H9 (cell line): ENCODE measurements around the gene GSTM3. TPM values are rescaled to one million over a fixed set of nuclear protein-coding genes. Genes with fewer than 3 reads are reported as not detected.

Experiments used
- DNase-seq: peaks from one replicate; pipeline ENCODE4 v3.0.0-alpha.2; 2017
- H2AFZ ChIP-seq: one replicate; pipeline ENCODE4 v1.6.1; 2013; ENCODE audit warnings: mild to moderate bottlenecking, low read length, control low read depth, moderate library complexity
- H2AK5ac ChIP-seq: 2 replicates; pipeline ENCODE4 v1.6.1; 2013; ENCODE audit warnings: low read length, control low read depth, mixed read lengths; ENCODE audit not compliant: insufficient read length
- H2BK120ac ChIP-seq: one replicate; pipeline ENCODE4 v1.6.1; 2013; ENCODE audit warnings: low read depth, mild to moderate bottlenecking, low read length, control low read depth, inconsistent platforms; ENCODE audit not compliant: poor library complexity, severe bottlenecking
- H2BK12ac ChIP-seq: 2 replicates; pipeline ENCODE4 v1.6.1; 2013; ENCODE audit warnings: low read length, control low read depth, mixed read lengths, low read depth; ENCODE audit not compliant: insufficient read length
- H2BK15ac ChIP-seq: 2 replicates; pipeline ENCODE4 v1.6.1; 2013; ENCODE audit warnings: low read depth, low read length, control low read depth
- H2BK20ac ChIP-seq: one replicate; pipeline ENCODE4 v1.6.1; 2013; ENCODE audit warnings: low read depth, mild to moderate bottlenecking, low read length, control low read depth, inconsistent platforms; ENCODE audit not compliant: poor library complexity, severe bottlenecking
- H2BK5ac ChIP-seq: 2 replicates; pipeline ENCODE4 v1.6.1; 2013; ENCODE audit warnings: low read length, control low read depth, mixed read lengths; ENCODE audit not compliant: insufficient read length
- H3K14ac ChIP-seq: 2 replicates; pipeline ENCODE4 v1.6.1; 2013; ENCODE audit warnings: low read length, control low read depth; ENCODE audit not compliant: insufficient read depth
- H3K18ac ChIP-seq: 2 replicates; pipeline ENCODE4 v1.6.1; 2013; ENCODE audit warnings: low read depth, mild to moderate bottlenecking, mixed read lengths, low read length, control low read depth; ENCODE audit not compliant: insufficient read length
- H3K23ac ChIP-seq: 2 replicates; pipeline ENCODE4 v1.6.1; 2013; ENCODE audit warnings: low read length, control low read depth, mixed read lengths, low read depth; ENCODE audit not compliant: insufficient read length
- H3K23me2 ChIP-seq: 2 replicates; pipeline ENCODE4 v1.6.1; 2013; ENCODE audit warnings: low read depth, mild to moderate bottlenecking, mixed read lengths, low read length, control low read depth; ENCODE audit not compliant: insufficient read length, poor library complexity, severe bottlenecking
- H3K27ac ChIP-seq: 2 replicates; pipeline ENCODE4 v1.5.1; 2013; ENCODE audit warnings: low read length, control low read depth, mixed read lengths, low read depth; ENCODE audit not compliant: insufficient read length
- H3K27me3 ChIP-seq: 2 replicates; pipeline ENCODE4 v1.6.1; 2013; ENCODE audit warnings: low read length, control low read depth, inconsistent platforms; ENCODE audit not compliant: insufficient read depth
- H3K4ac ChIP-seq: 2 replicates; pipeline ENCODE4 v1.6.1; 2013; ENCODE audit warnings: low read depth, mild to moderate bottlenecking, control low read depth, inconsistent platforms, low read length, moderate library complexity
- H3K4me1 ChIP-seq: 2 replicates; pipeline ENCODE4 v1.6.1; 2013; ENCODE audit warnings: low read length, control low read depth, inconsistent platforms; ENCODE audit not compliant: insufficient read depth
- H3K4me2 ChIP-seq: 2 replicates; pipeline ENCODE4 v1.6.1; 2013; ENCODE audit warnings: low read length, control low read depth, mixed read lengths; ENCODE audit not compliant: insufficient read length, insufficient read depth
- H3K56ac ChIP-seq: 2 replicates; pipeline ENCODE4 v1.6.1; 2013; ENCODE audit warnings: low read depth, mild to moderate bottlenecking, mixed read lengths, low read length, control low read depth; ENCODE audit not compliant: insufficient read length
- H3K79me1 ChIP-seq: 2 replicates; pipeline ENCODE4 v1.6.1; 2013; ENCODE audit warnings: low read depth, mild to moderate bottlenecking, moderate library complexity, low read length, control low read depth, inconsistent platforms; ENCODE audit not compliant: insufficient read depth, poor library complexity, severe bottlenecking
- H3K79me2 ChIP-seq: 2 replicates; pipeline ENCODE4 v1.6.1; 2013; ENCODE audit warnings: low read length, control low read depth, inconsistent platforms; ENCODE audit not compliant: insufficient read depth
- H3K9ac ChIP-seq: 2 replicates; pipeline ENCODE4 v1.6.1; 2013; ENCODE audit warnings: low read length, control low read depth, mixed read lengths; ENCODE audit not compliant: insufficient read length; ENCODE audit errors: extremely low read depth
- H3K9me3 ChIP-seq: one replicate; pipeline ENCODE4 v1.6.1; 2013; ENCODE audit warnings: low read depth, low read length, inconsistent platforms; ENCODE audit not compliant: control insufficient read depth
- H3T11ph ChIP-seq: one replicate; pipeline ENCODE4 v1.6.1; 2013; ENCODE audit warnings: mild to moderate bottlenecking, low read length, control low read depth, inconsistent platforms
- H4K20me1 ChIP-seq: one replicate; pipeline ENCODE4 v1.6.1; 2013; ENCODE audit not compliant: control insufficient read depth, insufficient read length, insufficient read depth
- H4K5ac ChIP-seq: 2 replicates; pipeline ENCODE4 v1.6.1; 2013; ENCODE audit warnings: low read depth, mild to moderate bottlenecking, mixed read lengths, low read length, control low read depth; ENCODE audit not compliant: insufficient read length
- H4K8ac ChIP-seq: replicated peaks from 2 replicates; pipeline ENCODE4 v1.6.1; 2013; ENCODE audit warnings: low read length, control low read depth, mixed read lengths, low read depth; ENCODE audit not compliant: insufficient read length
- H4K91ac ChIP-seq: 2 replicates; pipeline ENCODE4 v1.6.1; 2013; ENCODE audit warnings: low read depth, mild to moderate bottlenecking, moderate library complexity, mixed read lengths, low read length, control low read depth; ENCODE audit not compliant: insufficient read length
- H3K27ac Mint-ChIP-seq, 3 experiments: 2 replicates in 2 of 3; 3 replicates in 1 of 3; pipeline ENCODE4 v1.8.0; 2020 to 2021; ENCODE audit warnings: mixed read lengths in 3 of 3, mild to moderate bottlenecking in 1 of 3, moderate library complexity in 1 of 3
- H3K27me3 Mint-ChIP-seq: 2 replicates; pipeline ENCODE4 v1.8.0; 2021; ENCODE audit warnings: low read depth, mild to moderate bottlenecking, moderate library complexity, mixed read lengths
- H3K36me3 Mint-ChIP-seq, 3 experiments: 2 replicates in 2 of 3; 3 replicates in 1 of 3; pipeline ENCODE4 v1.8.0; 2020 to 2021; ENCODE audit warnings: low read depth in 3 of 3, mixed read lengths in 3 of 3; ENCODE audit not compliant: insufficient read depth in 1 of 3
- H3K4me1 Mint-ChIP-seq, 2 experiments: 2 replicates each; pipeline ENCODE4 v1.8.0; 2020; ENCODE audit warnings: mixed read lengths in 2 of 2
- H3K4me3 Mint-ChIP-seq, 2 experiments: 2 replicates in 1 of 2; 3 replicates in 1 of 2; pipeline ENCODE4 v1.8.0; 2020 to 2021; ENCODE audit warnings: mild to moderate bottlenecking in 2 of 2, mixed read lengths in 2 of 2, moderate library complexity in 1 of 2
- H3K9me3 Mint-ChIP-seq, 2 experiments: 2 replicates in 1 of 2; 3 replicates in 1 of 2; pipeline ENCODE4 v1.8.0; 2020; ENCODE audit warnings: mild to moderate bottlenecking in 2 of 2, mixed read lengths in 2 of 2, moderate library complexity in 1 of 2
- WGBS: extraction: QIAGEN DNeasy Blood & Tissue Kit; methylation state at CpG from one replicate; pipeline ENCODE4 v1.1.7; 2013; ENCODE audit warnings: missing lambda C conversion rate, low lambda C conversion rate, mixed read lengths; ENCODE audit not compliant: insufficient read length; ENCODE audit errors: extremely low coverage; 5-methylcytosine and 5-hydroxymethylcytosine counted together
- total RNA-seq: library from RNA; stranded (reverse); gene quantifications from 2 replicates; pipeline ENCODE4 v1.2.1, GENCODE V29; 2021
- TF ChIP-seq, protein P1 (sequence below): fragments of 200-600 bp; sonication (generic); conservative IDR thresholded peaks from 3 replicates; pipeline ENCODE4 v1.8.0; 2021; ENCODE audit warnings: antibody characterized with exemption, mild to moderate bottlenecking

Gene GSTM3
- total RNA-seq, 1 experiment from 2014 or later, result 3.5 TPM

GRCh38 chr1:109787211-109787844 is 46.5 kb upstream of the GSTM3 start:
- Histone ChIP-seq H3K23me2 (no peaks in the 10 kb centered on the region), H3K27me3 (no peaks in the 10 kb centered on the region), H4K8ac (no peak overlapping the region), H2BK5ac (no peak overlapping the region), H3K23ac (no peak overlapping the region), H3K4me1 (peaks cover 6% of the 10 kb centered on the region; the same call in 1 of the 2 replicates), H4K5ac (no peak overlapping the region), H2BK15ac (no peak overlapping the region), H2BK12ac (no peak overlapping the region), H3K4ac (no peak overlapping the region), H3K9ac (no peak overlapping the region), H3K18ac (no peak overlapping the region), H3K56ac (no peak overlapping the region), H3K4me2 (no peak overlapping the region), H3T11ph (no peak overlapping the region), H3K9me3 (no peaks in the 10 kb centered on the region), H3K27ac (no peak overlapping the region), H2AK5ac (no peak overlapping the region), H4K20me1 (no peaks in the 10 kb centered on the region), H3K79me1 (no peaks in the 10 kb centered on the region), H4K91ac (no peak overlapping the region), H3K79me2 (no peaks in the 10 kb centered on the region), H2BK120ac (no peak overlapping the region), H3K14ac (no peak overlapping the region), H2AFZ (no peak overlapping the region), H2BK20ac (no peak overlapping the region)
- Mint-ChIP-seq H3K4me1 (peaks cover 36 to 42% of the 10 kb centered on the region in 2 experiments), H3K36me3 (no peaks in the 10 kb centered on the region; a peak in 1 of 7 replicates), H3K27ac (no peak overlapping the region), H3K4me3 (no peak overlapping the region), H3K27me3 (peaks cover 2% of the 10 kb centered on the region), H3K9me3 (no peaks in the 10 kb centered on the region)
- WGBS, result no CpG with 5 or more reads among the region's 9 CpGs
- no peak for DNase-seq
- TF ChIP-seq, protein P1, sequence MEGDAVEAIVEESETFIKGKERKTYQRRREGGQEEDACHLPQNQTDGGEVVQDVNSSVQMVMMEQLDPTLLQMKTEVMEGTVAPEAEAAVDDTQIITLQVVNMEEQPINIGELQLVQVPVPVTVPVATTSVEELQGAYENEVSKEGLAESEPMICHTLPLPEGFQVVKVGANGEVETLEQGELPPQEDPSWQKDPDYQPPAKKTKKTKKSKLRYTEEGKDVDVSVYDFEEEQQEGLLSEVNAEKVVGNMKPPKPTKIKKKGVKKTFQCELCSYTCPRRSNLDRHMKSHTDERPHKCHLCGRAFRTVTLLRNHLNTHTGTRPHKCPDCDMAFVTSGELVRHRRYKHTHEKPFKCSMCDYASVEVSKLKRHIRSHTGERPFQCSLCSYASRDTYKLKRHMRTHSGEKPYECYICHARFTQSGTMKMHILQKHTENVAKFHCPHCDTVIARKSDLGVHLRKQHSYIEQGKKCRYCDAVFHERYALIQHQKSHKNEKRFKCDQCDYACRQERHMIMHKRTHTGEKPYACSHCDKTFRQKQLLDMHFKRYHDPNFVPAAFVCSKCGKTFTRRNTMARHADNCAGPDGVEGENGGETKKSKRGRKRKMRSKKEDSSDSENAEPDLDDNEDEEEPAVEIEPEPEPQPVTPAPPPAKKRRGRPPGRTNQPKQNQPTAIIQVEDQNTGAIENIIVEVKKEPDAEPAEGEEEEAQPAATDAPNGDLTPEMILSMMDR, result no peak
